Testis (tissue), 3 donors: Measurements from ENCODE around the gene KDF1. TPM values are rescaled to one million over a fixed set of nuclear protein-coding genes. Genes with fewer than 3 reads are reported as not detected.

Experiments
- DNase-seq: peaks from one replicate; pipeline ENCODE4 v3.0.0-alpha.2; 2019
- H3K27ac ChIP-seq, 2 donors: fragments of 200-600 bp; sonication (generic); one replicate each; pipeline ENCODE4 v1.5.1; 2019
- H3K27me3 ChIP-seq: fragments of 200-600 bp; sonication (generic); one replicate; pipeline ENCODE4 v1.5.1; 2019
- H3K36me3 ChIP-seq: fragments of 200-600 bp; sonication (generic); one replicate; pipeline ENCODE4 v1.5.1; 2017; ENCODE audit warnings: low read depth; ENCODE audit errors: missing control alignments
- H3K4me1 ChIP-seq: fragments of 200-600 bp; sonication (generic); one replicate; pipeline ENCODE4 v1.5.1; 2019
- H3K4me3 ChIP-seq, 2 donors: fragments of 200-600 bp; sonication (generic); one replicate each; pipeline ENCODE4 v1.5.1; 2017 to 2019
- H3K9me3 ChIP-seq: fragments of 200-600 bp; sonication (generic); one replicate; pipeline ENCODE4 v1.5.1; 2017
- POLR2A ChIP-seq: fragments of 450-650 bp; IDR thresholded peaks from one replicate; pipeline ENCODE4 v1.6.1; 2017; ENCODE audit warnings: antibody characterized with exemption, mild to moderate bottlenecking, moderate library complexity
- WGBS, 2 donors: methylation state at CpG; one replicate each; pipeline ENCODE4 v1.1.5; 2018; 5-methylcytosine and 5-hydroxymethylcytosine counted together
- intact Hi-C: fragments of 100-400 bp; cut with DNase I; formaldehyde crosslinking; loops from one replicate; pipeline ENCODE4 v1.15.1; 2023; ENCODE audit warnings: low total_unique reads
- polyA plus RNA-seq: library from polyadenylated mRNA; stranded (reverse); fragments of 350-450 nt; fragmentation: Illumina TruSeq; extraction: RNeasy Lipid Tissue Mini Kit (QIAGEN cat#74804); gene quantifications from one replicate; pipeline ENCODE4 v1.2.3, GENCODE V29; 2014; ENCODE audit warnings: low read depth, low replicate concordance; ENCODE audit not compliant: insufficient read depth
- total RNA-seq, 2 donors: library from RNA; depleted of rRNA; stranded (reverse); fragments of >200 nt; gene quantifications; one replicate each; pipeline ENCODE4 v1.2.3, GENCODE V29; 2016
- TF ChIP-seq, protein P1 (sequence below), 3 experiments: fragments of 450-650 bp in 2 of 3; fragments of 200-600 bp in 1 of 3; sonication (generic) in 1 of 3; IDR thresholded peaks; one replicate each; pipeline ENCODE4 v1.5.1; 2016 to 2019; ENCODE audit warnings: antibody characterized with exemption in 3 of 3, mild to moderate bottlenecking in 2 of 3, moderate library complexity in 1 of 3

The KDF1 gene
- total and polyA plus RNA-seq, 3 donors from 2014 or later: 3.8 to 4.8 (median 4.0) TPM

DNA sequence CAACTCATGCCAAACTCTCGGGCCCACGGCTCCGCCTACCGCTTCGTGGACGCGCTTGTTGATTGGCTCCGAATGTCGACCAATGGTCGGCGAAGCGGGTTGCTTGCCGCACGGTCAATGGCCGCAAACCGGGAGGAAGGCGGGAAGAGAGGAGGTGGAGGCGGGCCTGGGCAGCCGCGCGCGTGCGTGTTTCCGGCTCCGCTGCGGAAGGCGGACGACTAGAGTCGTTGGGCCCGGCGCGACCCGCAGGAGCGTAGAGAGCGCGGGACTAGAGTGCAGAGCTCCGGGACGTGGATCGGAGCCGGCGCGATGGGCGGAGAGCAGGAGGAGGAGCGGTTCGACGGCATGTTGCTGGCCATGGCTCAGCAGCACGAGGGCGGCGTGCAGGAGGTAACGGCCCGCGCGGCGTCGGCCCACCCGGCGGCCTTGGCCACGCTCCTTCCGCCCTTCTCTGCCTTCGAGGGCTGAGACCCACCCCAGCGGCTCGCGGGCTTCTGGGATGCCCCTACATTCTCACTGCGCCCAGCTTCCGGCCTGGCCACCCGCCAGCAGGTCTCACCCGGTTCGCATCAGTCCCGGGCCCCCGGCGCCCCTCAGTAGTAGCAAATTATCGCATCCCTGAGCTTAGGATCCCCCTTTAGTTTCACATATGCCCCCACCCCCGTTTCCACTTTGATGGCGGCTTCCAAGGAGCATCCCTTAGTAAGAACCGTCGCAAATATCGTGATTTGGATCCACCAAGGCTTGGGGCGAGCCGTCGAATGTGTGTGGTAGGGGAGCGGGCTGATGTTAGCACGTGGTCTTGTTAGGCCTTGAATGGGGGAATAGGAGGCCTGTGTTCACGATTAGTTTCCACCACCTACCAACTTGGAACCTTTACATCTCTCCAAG is 38.5 kb downstream of the KDF1 start, which contains the start of gene NUDC:
NUDC (plus strand) TSS at position 204 of the 891 bp plus-strand sequence; CDS start at position 310, 106 bp downstream.
- 0 to 1% methylated on average over 37 to 83 of the region's 83 CpGs for WGBS, 2 donors
- peak; percentile 99 for DNase-seq
- Histone ChIP-seq H3K4me1 (peaks cover 17% of the 10 kb centered on the region), H3K9me3 (no peaks in the 10 kb centered on the region), H3K4me3 (peak within 1 kb of the TSS; percentile 94 to 98), H3K27me3 (no peaks in the 10 kb centered on the region), H3K27ac (peak within 1 kb of the TSS; percentile 84 to 96), H3K36me3 (no peaks in the 10 kb centered on the region)
- intact Hi-C loops: no loop called here
- TF ChIP-seq, protein P1, sequence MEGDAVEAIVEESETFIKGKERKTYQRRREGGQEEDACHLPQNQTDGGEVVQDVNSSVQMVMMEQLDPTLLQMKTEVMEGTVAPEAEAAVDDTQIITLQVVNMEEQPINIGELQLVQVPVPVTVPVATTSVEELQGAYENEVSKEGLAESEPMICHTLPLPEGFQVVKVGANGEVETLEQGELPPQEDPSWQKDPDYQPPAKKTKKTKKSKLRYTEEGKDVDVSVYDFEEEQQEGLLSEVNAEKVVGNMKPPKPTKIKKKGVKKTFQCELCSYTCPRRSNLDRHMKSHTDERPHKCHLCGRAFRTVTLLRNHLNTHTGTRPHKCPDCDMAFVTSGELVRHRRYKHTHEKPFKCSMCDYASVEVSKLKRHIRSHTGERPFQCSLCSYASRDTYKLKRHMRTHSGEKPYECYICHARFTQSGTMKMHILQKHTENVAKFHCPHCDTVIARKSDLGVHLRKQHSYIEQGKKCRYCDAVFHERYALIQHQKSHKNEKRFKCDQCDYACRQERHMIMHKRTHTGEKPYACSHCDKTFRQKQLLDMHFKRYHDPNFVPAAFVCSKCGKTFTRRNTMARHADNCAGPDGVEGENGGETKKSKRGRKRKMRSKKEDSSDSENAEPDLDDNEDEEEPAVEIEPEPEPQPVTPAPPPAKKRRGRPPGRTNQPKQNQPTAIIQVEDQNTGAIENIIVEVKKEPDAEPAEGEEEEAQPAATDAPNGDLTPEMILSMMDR (IDR thresholded peaks at IDR 0.05): no peak
- peak; percentile 79 for TF ChIP-seq POLR2A

DNA sequence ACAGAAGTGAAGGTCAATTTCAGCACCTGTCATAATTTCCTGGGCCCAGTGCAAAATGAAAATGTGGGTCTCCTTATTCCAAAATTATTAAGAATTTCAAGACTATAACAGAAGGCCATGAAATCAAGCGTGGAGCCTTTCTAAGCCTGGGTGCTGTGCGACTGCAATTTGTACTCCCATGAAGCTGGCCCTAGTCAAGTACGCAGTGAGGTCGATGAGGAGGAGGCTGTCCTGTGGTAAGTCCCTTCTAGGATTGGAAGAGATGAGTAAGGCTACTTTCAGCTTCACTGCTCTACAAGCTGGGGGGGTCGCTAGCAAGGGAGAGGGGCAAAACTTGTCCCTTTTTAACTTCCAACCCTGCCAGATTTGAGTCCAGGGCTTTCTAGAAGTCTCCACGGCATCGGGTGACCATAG is 39.1 kb downstream of the KDF1 start:
- intact Hi-C loops: no loop called here

DNA sequence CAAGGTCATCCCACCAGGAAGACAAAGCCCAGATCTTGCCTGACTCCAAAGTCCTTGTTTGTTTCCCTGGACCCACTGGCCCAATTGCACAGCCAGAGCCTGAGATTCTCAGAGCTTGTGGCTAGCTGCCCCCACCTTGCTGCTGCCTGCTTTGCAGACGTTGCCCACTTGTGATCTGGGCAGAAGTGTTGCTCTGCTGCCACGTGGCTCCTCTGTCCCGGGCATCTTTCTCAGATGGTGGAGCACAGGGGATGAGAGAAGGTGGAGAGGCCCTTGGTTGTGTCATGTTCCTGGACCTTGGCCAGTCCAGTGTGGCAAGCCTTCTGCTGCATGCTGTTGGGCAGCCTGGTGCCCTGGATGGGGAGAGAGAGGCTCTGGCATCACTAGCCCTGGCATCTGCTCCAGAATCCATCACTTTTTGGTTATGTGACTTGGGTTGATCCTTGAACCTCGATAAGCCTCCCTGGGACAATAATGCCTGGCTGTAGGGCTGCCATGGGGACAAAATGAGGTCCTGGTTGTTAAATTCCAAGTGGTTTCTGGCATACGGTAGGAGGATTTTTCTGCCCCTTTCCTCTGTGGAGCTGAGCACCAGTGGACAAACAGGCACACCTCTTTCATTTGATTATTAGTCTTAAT is 44.9 kb downstream of the KDF1 start:
- Histone ChIP-seq H3K4me1 (no peaks in the 10 kb centered on the region), H3K27ac (no peak overlapping the region), H3K36me3 (no peaks in the 10 kb centered on the region), H3K4me3 (no peak overlapping the region), H3K27me3 (no peaks in the 10 kb centered on the region), H3K9me3 (no peaks in the 10 kb centered on the region)
- intact Hi-C loops: no loop called here
- TF ChIP-seq, protein P1 (IDR thresholded peaks at IDR 0.05): no peak
- no peak for TF ChIP-seq POLR2A
- no peak for DNase-seq
- 64 to 73% methylated on average over 5 of the region's 5 CpGs for WGBS, 2 donors

More for the DNA sequence above, 39.1 kb downstream of the KDF1 start:
- Histone ChIP-seq H3K4me3 (peak overlapping the region; percentile 94 to 98), H3K27ac (peak overlapping the region; percentile 84 to 96), H3K27me3 (no peaks in the 10 kb centered on the region), H3K4me1 (peaks cover 17% of the 10 kb centered on the region), H3K36me3 (no peaks in the 10 kb centered on the region), H3K9me3 (no peaks in the 10 kb centered on the region)
- no peak for TF ChIP-seq POLR2A
- TF ChIP-seq, protein P1 (IDR thresholded peaks at IDR 0.05): no peak
- WGBS, 2 donors: 8 to 11% methylated on average over 4 to 7 of the region's 7 CpGs
- DNase-seq: no peak

DNA sequence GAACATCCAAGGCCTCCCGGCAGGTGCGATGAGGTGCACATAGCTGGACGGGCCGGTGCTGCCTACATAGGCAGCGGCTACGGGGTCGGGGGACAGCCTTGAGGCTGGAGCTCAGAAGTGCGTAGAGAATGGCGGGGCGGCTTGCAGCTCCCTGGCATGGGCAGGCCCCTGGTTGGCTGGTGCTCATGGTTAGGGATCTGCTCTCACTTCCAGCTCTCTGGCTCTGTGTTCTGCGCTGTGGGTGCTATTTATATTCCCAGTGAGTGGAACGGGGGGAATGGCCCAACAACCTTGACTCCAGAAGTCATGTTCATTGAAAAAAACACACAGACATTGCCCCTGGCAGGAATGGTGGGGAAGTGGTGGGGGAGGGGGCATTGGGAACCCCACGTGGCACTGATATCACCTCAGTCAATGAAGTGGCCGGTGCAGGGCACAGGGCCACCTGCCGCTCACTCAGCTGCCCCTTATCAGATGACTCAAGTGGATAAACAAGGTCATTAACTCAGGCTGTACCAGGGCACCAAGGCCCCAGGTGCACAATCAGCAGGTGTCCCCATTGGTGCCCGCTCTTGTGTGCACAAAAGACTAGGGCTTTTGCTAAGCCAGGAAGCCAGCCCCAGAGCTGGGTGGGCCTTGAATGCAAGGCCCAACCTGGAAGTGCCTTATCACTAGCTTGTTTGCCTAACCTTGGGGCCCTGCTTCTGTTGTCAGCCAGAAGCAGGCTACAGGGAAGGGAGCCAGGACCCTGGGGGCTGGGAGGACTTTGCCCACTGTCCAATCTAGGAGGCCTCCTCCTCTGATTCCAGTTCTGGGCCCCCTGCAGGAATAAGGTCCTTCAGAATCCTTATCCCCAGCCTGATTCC is 46.3 kb downstream of the KDF1 start, which contains the start of gene NR0B2:
NR0B2 (minus strand) TSS at position 222 of the 866 bp plus-strand sequence; CDS start at position 187, 35 bp downstream.
- no peak for TF ChIP-seq POLR2A
- TF ChIP-seq, protein P1 (IDR thresholded peaks at IDR 0.05): no peak
- no peaks in the 10 kb centered on the region for H3K9me3 ChIP-seq
- DNase-seq: no peak
- 62 to 71% methylated on average over 16 of the region's 16 CpGs for WGBS, 2 donors
- intact Hi-C loops: no loop called here
- H3K4me1 ChIP-seq: no peaks in the 10 kb centered on the region
- H3K27me3 ChIP-seq: no peaks in the 10 kb centered on the region
- H3K36me3 ChIP-seq: no peaks in the 10 kb centered on the region
- no peak within 1 kb of the TSS for H3K4me3 ChIP-seq
- H3K27ac ChIP-seq: no peak within 1 kb of the TSS
